ENCODE results near the gene RAB8A.
"Not testable (repeated sequence)": the region's sequence is repeated elsewhere in the genome, so short reads cannot be mapped to it uniquely, and the experiment has no call there.

Gene RAB8A

GRCh38 chr19:16164222-16164890 is 52.7 kb downstream of the RAB8A start:
- no peak overlapping the region for H3K27ac ChIP-seq (ENCODE audit: low read depth, low read length)
- H3K4me1 ChIP-seq (ENCODE audit: control insufficient read depth, insufficient read depth, low read length): no peaks in the 10 kb centered on the region
- H3K9me3 ChIP-seq (ENCODE audit: control insufficient read depth, insufficient read depth, low read length): no peaks in the 10 kb centered on the region
- H3K9ac ChIP-seq (ENCODE audit: low read depth, low read length): no peak overlapping the region
- no peaks in the 10 kb centered on the region for H3K36me3 ChIP-seq (ENCODE audit: control insufficient read depth, insufficient read depth, low read length)
- H3K4me3 ChIP-seq (ENCODE audit: low read depth, low read length): no peak overlapping the region
- no peaks in the 10 kb centered on the region for H3K27me3 ChIP-seq (ENCODE audit: control insufficient read depth, insufficient read depth, low read length)

DNA sequence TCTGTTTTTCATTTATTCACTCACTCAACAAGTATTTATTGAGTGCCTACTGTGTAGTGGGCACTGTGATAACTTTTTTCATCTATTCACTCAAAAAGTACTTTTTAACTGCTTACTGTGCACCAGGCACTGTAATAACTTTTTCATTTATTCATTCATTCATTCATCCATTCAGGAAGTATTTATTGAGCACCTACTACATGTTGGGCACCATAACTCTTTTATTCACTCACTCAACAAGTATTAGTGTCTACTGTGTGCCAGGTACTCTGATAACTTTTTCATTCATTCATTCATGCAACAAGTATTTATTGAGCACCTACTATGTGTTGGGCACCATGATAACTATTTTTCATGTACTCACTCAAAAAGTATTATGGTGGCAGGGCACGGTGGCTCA is 54.7 kb downstream of the RAB8A start:
- no peaks in the 10 kb centered on the region for H3K27me3 ChIP-seq (ENCODE audit: control insufficient read depth, insufficient read depth, low read length)
- no peak overlapping the region for H3K27ac ChIP-seq (ENCODE audit: low read depth, low read length)
- H3K4me3 ChIP-seq (ENCODE audit: low read depth, low read length): no peak overlapping the region

GRCh38 chr19:16167055-16167454 is 55.4 kb downstream of the RAB8A start:
- Histone ChIP-seq H3K4me1 (ENCODE audit: control insufficient read depth, insufficient read depth, low read length) (no peaks in the 10 kb centered on the region), H3K27me3 (ENCODE audit: control insufficient read depth, insufficient read depth, low read length) (no peaks in the 10 kb centered on the region), H3K4me3 (ENCODE audit: low read depth, low read length) (no peak overlapping the region), H3K36me3 (ENCODE audit: control insufficient read depth, insufficient read depth, low read length) (no peaks in the 10 kb centered on the region), H3K9me3 (ENCODE audit: control insufficient read depth, insufficient read depth, low read length) (no peaks in the 10 kb centered on the region), H3K9ac (ENCODE audit: low read depth, low read length) (no peak overlapping the region), H3K27ac (ENCODE audit: low read depth, low read length) (no peak overlapping the region)

More for the DNA sequence above, 54.7 kb downstream of the RAB8A start:
- Histone ChIP-seq H3K9ac (ENCODE audit: low read depth, low read length) (no peak overlapping the region), H3K4me1 (ENCODE audit: control insufficient read depth, insufficient read depth, low read length) (no peaks in the 10 kb centered on the region), H3K36me3 (ENCODE audit: control insufficient read depth, insufficient read depth, low read length) (no peaks in the 10 kb centered on the region), H3K9me3 (ENCODE audit: control insufficient read depth, insufficient read depth, low read length) (no peaks in the 10 kb centered on the region)

DNA sequence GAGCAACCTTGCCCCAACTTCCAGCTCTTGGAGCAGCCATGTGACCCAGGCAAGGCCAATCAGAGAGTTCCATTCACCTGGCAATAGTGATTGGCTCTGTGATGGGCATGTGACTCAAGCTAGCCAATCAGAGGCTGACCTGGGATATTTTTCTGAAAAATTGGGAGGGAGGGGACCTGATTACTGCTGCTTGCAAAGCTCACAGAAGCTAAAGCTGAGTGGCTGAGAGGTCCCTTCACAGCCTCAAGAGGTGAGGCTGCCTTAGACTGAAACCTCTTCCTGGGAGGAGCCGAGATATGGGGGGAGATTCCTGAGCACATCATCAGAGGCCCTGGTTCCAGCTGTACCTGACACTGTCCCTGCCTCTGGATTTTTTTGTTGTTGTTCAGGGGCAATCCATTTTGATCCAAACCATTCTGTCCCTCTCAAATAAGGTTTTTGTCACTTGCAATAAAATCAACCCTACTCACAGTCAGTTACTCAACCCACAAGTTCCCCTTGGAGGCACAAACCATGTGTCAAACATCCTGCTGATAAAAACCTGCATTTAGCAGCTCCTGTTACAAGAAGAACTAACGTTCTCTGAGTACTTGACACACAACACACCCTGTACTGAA is 56.9 kb downstream of the RAB8A start:
- H3K4me1 ChIP-seq (ENCODE audit: control insufficient read depth, insufficient read depth, low read length): no peaks in the 10 kb centered on the region
- no peaks in the 10 kb centered on the region for H3K9me3 ChIP-seq (ENCODE audit: control insufficient read depth, insufficient read depth, low read length)
- no peak overlapping the region for H3K27ac ChIP-seq (ENCODE audit: low read depth, low read length)
- no peaks in the 10 kb centered on the region for H3K27me3 ChIP-seq (ENCODE audit: control insufficient read depth, insufficient read depth, low read length)
- no peak overlapping the region for H3K4me3 ChIP-seq (ENCODE audit: low read depth, low read length)
- no peaks in the 10 kb centered on the region for H3K36me3 ChIP-seq (ENCODE audit: control insufficient read depth, insufficient read depth, low read length)
- no peak overlapping the region for H3K9ac ChIP-seq (ENCODE audit: low read depth, low read length)

DNA sequence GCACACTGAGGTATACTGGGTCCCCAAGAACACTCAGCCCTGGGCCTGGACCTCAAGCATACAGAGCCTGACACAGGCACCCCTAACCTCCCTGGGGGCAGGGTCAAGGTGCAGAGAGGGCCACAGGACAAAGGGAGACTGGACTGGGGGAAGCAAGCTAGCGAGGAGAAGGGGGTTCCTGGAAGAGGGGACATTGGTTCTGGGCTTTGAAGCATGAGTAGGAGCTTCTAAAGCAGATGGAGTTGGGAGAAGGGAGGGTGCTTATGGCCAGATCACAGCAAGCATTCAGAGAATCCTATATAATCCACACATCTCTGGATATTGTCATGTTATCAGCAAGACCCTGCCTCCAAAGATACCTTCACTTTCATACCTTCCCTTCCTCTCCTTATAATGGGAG is 58.4 kb downstream of the RAB8A start:
- Histone ChIP-seq H3K27ac (ENCODE audit: low read depth, low read length) (no peak overlapping the region), H3K9ac (ENCODE audit: low read depth, low read length) (no peak overlapping the region), H3K9me3 (ENCODE audit: control insufficient read depth, insufficient read depth, low read length) (no peaks in the 10 kb centered on the region), H3K27me3 (ENCODE audit: control insufficient read depth, insufficient read depth, low read length) (no peaks in the 10 kb centered on the region), H3K4me1 (ENCODE audit: control insufficient read depth, insufficient read depth, low read length) (no peaks in the 10 kb centered on the region), H3K4me3 (ENCODE audit: low read depth, low read length) (no peak overlapping the region), H3K36me3 (ENCODE audit: control insufficient read depth, insufficient read depth, low read length) (no peaks in the 10 kb centered on the region)

DNA sequence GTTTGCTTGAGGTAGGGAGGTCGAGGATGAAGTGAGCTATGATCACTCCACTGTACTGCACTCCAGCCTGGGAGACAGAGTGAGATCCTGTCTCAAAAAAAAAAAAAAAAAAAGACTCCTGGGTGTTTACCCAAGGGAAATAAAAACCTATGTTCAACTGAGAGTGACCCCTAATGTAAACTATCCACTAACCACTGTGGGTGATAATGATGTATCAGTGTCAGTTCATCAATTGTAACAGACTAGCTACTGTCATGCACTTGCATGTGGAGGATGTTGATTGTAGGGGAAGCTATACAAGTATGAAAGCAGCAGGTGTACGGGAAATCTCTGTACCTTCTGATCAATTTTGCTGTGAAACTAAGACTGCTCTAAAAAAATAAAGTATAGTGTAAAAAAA is 64.3 kb downstream of the RAB8A start:
- H3K9ac ChIP-seq (ENCODE audit: low read depth, low read length): no peak overlapping the region
- no peaks in the 10 kb centered on the region for H3K27me3 ChIP-seq (ENCODE audit: control insufficient read depth, insufficient read depth, low read length)
- H3K9me3 ChIP-seq (ENCODE audit: control insufficient read depth, insufficient read depth, low read length): no peaks in the 10 kb centered on the region
- H3K4me1 ChIP-seq (ENCODE audit: control insufficient read depth, insufficient read depth, low read length): peaks cover 2% of the 10 kb centered on the region; the same call in 1 of the 2 replicates
- no peaks in the 10 kb centered on the region for H3K36me3 ChIP-seq (ENCODE audit: control insufficient read depth, insufficient read depth, low read length)
- no peak overlapping the region for H3K4me3 ChIP-seq (ENCODE audit: low read depth, low read length)
- no peak overlapping the region for H3K27ac ChIP-seq (ENCODE audit: low read depth, low read length)

GRCh38 chr19:16178866-16179265 is 67.2 kb downstream of the RAB8A start:
- not testable (repeated sequence) for H3K27me3 ChIP-seq (ENCODE audit: control insufficient read depth, insufficient read depth, low read length); H3K36me3 ChIP-seq (ENCODE audit: control insufficient read depth, insufficient read depth, low read length); H3K4me1 ChIP-seq (ENCODE audit: control insufficient read depth, insufficient read depth, low read length); H3K4me3 ChIP-seq (ENCODE audit: low read depth, low read length); H3K9ac ChIP-seq (ENCODE audit: low read depth, low read length); H3K9me3 ChIP-seq (ENCODE audit: control insufficient read depth, insufficient read depth, low read length); H3K27ac ChIP-seq (ENCODE audit: low read depth, low read length)

GRCh38 chr19:16180611-16181010 is 68.9 kb downstream of the RAB8A start:
- Histone ChIP-seq H3K27ac (ENCODE audit: low read depth, low read length) (no peak overlapping the region), H3K27me3 (ENCODE audit: control insufficient read depth, insufficient read depth, low read length) (no peaks in the 10 kb centered on the region), H3K9ac (ENCODE audit: low read depth, low read length) (no peak overlapping the region), H3K4me3 (ENCODE audit: low read depth, low read length) (no peak overlapping the region), H3K36me3 (ENCODE audit: control insufficient read depth, insufficient read depth, low read length) (no peaks in the 10 kb centered on the region), H3K9me3 (ENCODE audit: control insufficient read depth, insufficient read depth, low read length) (no peaks in the 10 kb centered on the region), H3K4me1 (ENCODE audit: control insufficient read depth, insufficient read depth, low read length) (peaks cover 2% of the 10 kb centered on the region; the same call in 1 of the 2 replicates)
